CD14-positive monocyte (primary cell): Measurements from ENCODE around the gene TEAD4. TPM values are rescaled to one million over a fixed set of nuclear protein-coding genes. Genes with fewer than 3 reads are reported as not detected.

ENCODE experiments used
- DNase-seq, 3 donors: peaks; one replicate each; pipeline ENCODE4 v3.0.0-alpha.2; 2011 to 2022
- H2AFZ ChIP-seq: 2 replicates; pipeline ENCODE4 v1.6.0; 2012; ENCODE audit warnings: mild to moderate bottlenecking, low read depth, low read length, inconsistent platforms; ENCODE audit not compliant: insufficient read depth, poor library complexity, severe bottlenecking
- H3K27ac ChIP-seq, 2 donors: 1 replicate in 1 of 2; 2 replicates in 1 of 2; pipeline ENCODE4 v1.5.1; 2012 to 2013; ENCODE audit warnings: low read length in 2 of 2, control low read depth in 1 of 2, inconsistent platforms in 1 of 2, low read depth in 1 of 2, mild to moderate bottlenecking in 1 of 2
- H3K27me3 ChIP-seq, 2 donors: one replicate each; pipeline versions ENCODE4 v1.6.0 to v1.6.1; 2011 to 2013; ENCODE audit warnings: low read length in 2 of 2; ENCODE audit not compliant: control insufficient read depth in 2 of 2, insufficient read depth in 2 of 2
- H3K36me3 ChIP-seq, 2 donors: replicated peaks in 1 of 2; 1 replicate in 1 of 2; 2 replicates in 1 of 2; pipeline versions ENCODE4 v1.5.1 to v1.6.1; 2012 to 2013; ENCODE audit warnings: low read length in 2 of 2, control low read depth in 1 of 2, inconsistent platforms in 1 of 2, mild to moderate bottlenecking in 1 of 2; ENCODE audit not compliant: insufficient read depth in 2 of 2, control insufficient read depth in 1 of 2
- H3K4me1 ChIP-seq, 2 donors: 1 replicate in 1 of 2; 2 replicates in 1 of 2; pipeline versions ENCODE4 v1.5.1 to v1.6.1; 2012 to 2013; ENCODE audit warnings: low read length in 2 of 2, control low read depth in 1 of 2, inconsistent platforms in 1 of 2, mild to moderate bottlenecking in 1 of 2, moderate library complexity in 1 of 2; ENCODE audit not compliant: insufficient read depth in 2 of 2, control insufficient read depth in 1 of 2
- H3K4me2 ChIP-seq: replicated peaks from 2 replicates; pipeline ENCODE3; 2012; ENCODE audit warnings: low read length, moderate library complexity, mild to moderate bottlenecking; ENCODE audit not compliant: poor library complexity, severe bottlenecking; ENCODE audit errors: extremely low read depth
- H3K4me3 ChIP-seq, 3 experiments: fragments of 200-600 bp in 1 of 3; sonication (generic) in 1 of 3; replicated peaks in 1 of 3; 1 replicate in 2 of 3; 2 replicates in 1 of 3; pipeline ENCODE4 v1.5.1; 2011 to 2013; ENCODE audit warnings: low read length in 3 of 3, mild to moderate bottlenecking in 3 of 3, control low read depth in 2 of 3, low read depth in 2 of 3, inconsistent platforms in 1 of 3, moderate library complexity in 1 of 3
- H3K79me2 ChIP-seq: 2 replicates; pipeline ENCODE4 v1.6.0; 2012; ENCODE audit warnings: mild to moderate bottlenecking, control low read depth, inconsistent platforms, low read length, moderate library complexity; ENCODE audit not compliant: insufficient read depth
- H3K9ac ChIP-seq: 2 replicates; pipeline ENCODE4 v1.6.0; 2017; ENCODE audit warnings: low read length, mild to moderate bottlenecking; ENCODE audit not compliant: insufficient read depth, poor library complexity, severe bottlenecking
- H3K9me3 ChIP-seq, 2 donors: replicated peaks in 1 of 2; 1 replicate in 1 of 2; 2 replicates in 1 of 2; pipeline versions ENCODE4 v1.5.1 to v1.6.1; 2012 to 2013; ENCODE audit warnings: low read length in 2 of 2, control low read depth in 1 of 2; ENCODE audit not compliant: control insufficient read depth in 1 of 2, insufficient read depth in 1 of 2
- H4K20me1 ChIP-seq: 2 replicates; pipeline ENCODE4 v1.6.0; 2012; ENCODE audit warnings: mild to moderate bottlenecking, low read length, control low read depth, moderate library complexity; ENCODE audit not compliant: insufficient read depth
- H3K27ac Mint-ChIP-seq, 7 donors: one replicate each; pipeline ENCODE4 v1.8.0; 2020; ENCODE audit warnings: mild to moderate bottlenecking in 7 of 7, mixed read lengths in 7 of 7, moderate library complexity in 6 of 7, inconsistent platforms in 2 of 7
- H3K27me3 Mint-ChIP-seq, 3 donors: one replicate each; pipeline ENCODE4 v1.8.0; 2021 to 2022; ENCODE audit warnings: low read depth in 3 of 3, mild to moderate bottlenecking in 3 of 3, mixed read lengths in 3 of 3, moderate library complexity in 3 of 3, inconsistent platforms in 1 of 3
- H3K36me3 Mint-ChIP-seq, 2 donors: one replicate each; pipeline ENCODE4 v1.8.0; 2020; ENCODE audit warnings: mixed read lengths in 2 of 2, inconsistent platforms in 1 of 2, mild to moderate bottlenecking in 1 of 2
- H3K4me1 Mint-ChIP-seq: one replicate; pipeline ENCODE4 v1.8.0; 2020; ENCODE audit warnings: mild to moderate bottlenecking, mixed read lengths
- H3K4me3 Mint-ChIP-seq, 2 donors: one replicate each; pipeline ENCODE4 v1.8.0; 2020; ENCODE audit warnings: mild to moderate bottlenecking in 2 of 2, mixed read lengths in 2 of 2, moderate library complexity in 1 of 2
- H3K9me3 Mint-ChIP-seq, 7 donors: one replicate each; pipeline ENCODE4 v1.8.0; 2020 to 2022; ENCODE audit warnings: mixed read lengths in 7 of 7, mild to moderate bottlenecking in 6 of 7, moderate library complexity in 6 of 7, inconsistent platforms in 2 of 7
- CTCF ChIP-seq: fragments of 200-600 bp; IDR thresholded peaks from one replicate; pipeline ENCODE4 v1.8.0; 2022; ENCODE audit warnings: antibody characterized with exemption, mild to moderate bottlenecking
- WGBS: methylation state at CpG from one replicate; pipeline ENCODE4 v1.1.5; 2013; ENCODE audit warnings: missing lambda C conversion rate; ENCODE audit not compliant: insufficient coverage; 5-methylcytosine and 5-hydroxymethylcytosine counted together
- intact Hi-C, 2 donors: fragments of 100-400 bp; cut with micrococcal nuclease; formaldehyde crosslinking; loops; one replicate each; pipeline versions ENCODE4 v1.15.0 to v1.15.1; 2023
- polyA plus RNA-seq, 3 donors: library from polyadenylated mRNA; depleted of rRNA in 1 of 3; unstranded in 2 of 3; stranded (reverse) in 1 of 3; fragments of 300-500 nt in 2 of 3; fragments of >200 nt in 1 of 3; fragmentation: Illumina TruSeq in 2 of 3; gene quantifications; 1 replicate in 2 of 3; 2 replicates in 1 of 3; pipeline ENCODE4 v1.2.3, GENCODE V29; 2012 to 2021

The TEAD4 gene
- polyA plus RNA-seq, 3 donors = not detected

- no peak for DNase-seq
- H3K36me3 Mint-ChIP-seq = peaks cover 0 to 4% of the 10 kb centered on the region in 2 donors
- no peaks in the 10 kb centered on the region for H3K4me1 ChIP-seq
- intact Hi-C loops = no loop called here
- no peak overlapping the region for H3K9ac ChIP-seq
- TF ChIP-seq CTCF = no peak
- H2AFZ ChIP-seq = no peak overlapping the region
- H3K4me2 ChIP-seq = peak overlapping the region; percentile 47
- H3K27ac ChIP-seq = no peak overlapping the region
- no peaks in the 10 kb centered on the region for H3K36me3 ChIP-seq
- H3K4me3 Mint-ChIP-seq = peak overlapping the region; percentile 64 to 93
- peaks cover 51 to 87% (median 63%) of the 10 kb centered on the region in 3 donors for H3K27me3 Mint-ChIP-seq
- peaks cover 0 to 14% (median 1%) of the 10 kb centered on the region in 7 donors for H3K9me3 Mint-ChIP-seq
- under 1% methylated on average over 96 of the region's 104 CpGs for WGBS
- peaks cover 38 to 64% of the 10 kb centered on the region in 2 donors for H3K27me3 ChIP-seq
- H3K4me1 Mint-ChIP-seq = peaks cover 14% of the 10 kb centered on the region
- no peaks in the 10 kb centered on the region for H4K20me1 ChIP-seq
- H3K4me3 ChIP-seq = no peak overlapping the region
- no peaks in the 10 kb centered on the region for H3K79me2 ChIP-seq
- H3K27ac Mint-ChIP-seq = peak overlapping the region in 1 of 7 donors; percentile 12
- H3K9me3 ChIP-seq = peaks cover 0 to 15% of the 10 kb centered on the region in 2 donors
Measured at GRCh38 chr12:2959505-2960389, 550 bp downstream of the TEAD4 start.

- Mint-ChIP-seq H3K27ac (peak overlapping the region in 1 of 7 donors; percentile 12), H3K9me3 (peaks cover 0 to 14% (median 1%) of the 10 kb centered on the region in 7 donors), H3K4me3 (peak overlapping the region; percentile 59 to 83), H3K36me3 (peaks cover 0 to 4% of the 10 kb centered on the region in 2 donors), H3K4me1 (peaks cover 14% of the 10 kb centered on the region), H3K27me3 (peaks cover 50 to 87% (median 64%) of the 10 kb centered on the region in 3 donors)
- peak overlapping the region; percentile 47 for H3K4me2 ChIP-seq
- H3K79me2 ChIP-seq = no peaks in the 10 kb centered on the region
- intact Hi-C loops = no loop called here
- no peak overlapping the region for H3K4me3 ChIP-seq
- no peak for TF ChIP-seq CTCF
- H3K9me3 ChIP-seq = peaks cover 0 to 15% of the 10 kb centered on the region in 2 donors
- no peak for DNase-seq
- no peaks in the 10 kb centered on the region for H4K20me1 ChIP-seq
- H3K4me1 ChIP-seq = no peaks in the 10 kb centered on the region
- H3K36me3 ChIP-seq = no peaks in the 10 kb centered on the region
- no peak overlapping the region for H3K9ac ChIP-seq
- H2AFZ ChIP-seq = no peak overlapping the region
- H3K27ac ChIP-seq = no peak overlapping the region
- WGBS = 9% methylated on average over 8 of the region's 18 CpGs
- peaks cover 38 to 64% of the 10 kb centered on the region in 2 donors for H3K27me3 ChIP-seq
Measured at GRCh38 chr12:2960390-2960956, 1.3 kb downstream of the TEAD4 start.
